GM12878 (cell line): ENCODE data around the gene RPS6KA4. TPM values are rescaled to one million over a fixed set of nuclear protein-coding genes. Genes with fewer than 3 reads are reported as not detected.

Experiments
- ATAC-seq: fragments of 200-7000 bp; cut with Tn5 transposase; 3 replicates; pipeline ENCODE4 v1.9.1; 2020; ENCODE audit warnings: mild to moderate bottlenecking, moderate library complexity
- BruUV-seq: library from RNA; stranded (reverse); fragments of 400-500 nt; replicated peaks from 2 replicates; lab custom pipeline; 2021; lab: Mats Ljungman, UMichigan
- CTCF ChIA-PET: fragments of 300-600 bp; sonication (Branson Sonifier 250); formaldehyde crosslinking; extraction: SDS; loops from one replicate; lab custom pipeline; 2021; ENCODE audit warnings: inconsistent platforms; lab: Yijun Ruan, JAX
- POLR2A ChIA-PET: fragments of 350-600 bp; formaldehyde crosslinking; extraction: SDS; loops from one replicate; lab custom pipeline; 2021; ENCODE audit warnings: inconsistent platforms; lab: Charles Lee
- RAD21 ChIA-PET: fragments of 300-600 bp; sonication (Branson Sonifier 250); formaldehyde crosslinking; loops from one replicate; lab custom pipeline; 2023; ENCODE audit warnings: antibody characterized with exemption; ENCODE audit not compliant: unreplicated experiment; lab: Charles Lee
- SMC1A ChIA-PET: fragments of 300-600 bp; sonication (Branson Sonifier 250); formaldehyde crosslinking; loops from one replicate; lab custom pipeline; 2023; ENCODE audit not compliant: unreplicated experiment, uncharacterized antibody; lab: Charles Lee
- DNase-seq: peaks from one replicate; pipeline ENCODE4 v3.0.0-alpha.2; 2011; ENCODE audit warnings: low read depth, low spot score
- FAIRE-seq: peaks from 3 replicates; lab custom pipeline; 2011; peaks lifted over from hg19 to GRCh38; lab: Jason Lieb, UNC
- H2AFZ ChIP-seq: 2 replicates; pipeline ENCODE4 v1.6.0; 2011; ENCODE audit warnings: low read depth, low read length, control low read depth; ENCODE audit not compliant: control insufficient read depth
- H3K27ac ChIP-seq: 2 replicates; pipeline ENCODE4 v1.5.1; 2011; ENCODE audit warnings: control low read depth; ENCODE audit not compliant: control insufficient read depth, insufficient read depth
- H3K27me3 ChIP-seq, 2 experiments: replicated peaks in 1 of 2; 2 replicates each; pipeline versions ENCODE4 v1.6.0 to v1.6.1; 2011; ENCODE audit warnings: low read length in 1 of 2; ENCODE audit not compliant: control insufficient read depth in 2 of 2, insufficient read depth in 2 of 2
- H3K36me3 ChIP-seq, 2 experiments: 2 replicates each; pipeline ENCODE4 v1.5.1; 2011; ENCODE audit warnings: low read length in 1 of 2; ENCODE audit not compliant: control insufficient read depth in 2 of 2, insufficient read depth in 2 of 2
- H3K4me1 ChIP-seq: 2 replicates; pipeline ENCODE4 v1.6.1; 2011; ENCODE audit warnings: mild to moderate bottlenecking, low read length, moderate library complexity, mixed read lengths; ENCODE audit not compliant: control insufficient read depth, insufficient read depth
- H3K4me2 ChIP-seq: 2 replicates; pipeline ENCODE4 v1.6.0; 2011; ENCODE audit warnings: control low read depth; ENCODE audit not compliant: control insufficient read depth, insufficient read depth
- H3K4me3 ChIP-seq: fragments of 200-600 bp; sonication (generic); 2 replicates; pipeline ENCODE4 v1.5.1; 2016
- H3K79me2 ChIP-seq: 2 replicates; pipeline ENCODE4 v1.6.0; 2011; ENCODE audit warnings: low read length; ENCODE audit not compliant: control insufficient read depth, insufficient read depth
- H3K9ac ChIP-seq: 2 replicates; pipeline ENCODE4 v1.8.0; 2011; ENCODE audit warnings: low read length, control low read depth, mixed read lengths; ENCODE audit not compliant: control insufficient read depth, insufficient read depth
- H3K9me3 ChIP-seq: replicated peaks from 3 replicates; pipeline ENCODE4 v1.5.1; 2011; ENCODE audit warnings: mild to moderate bottlenecking, low read length; ENCODE audit not compliant: control insufficient read depth, insufficient read depth
- H4K20me1 ChIP-seq: 2 replicates; pipeline ENCODE4 v1.6.0; 2011; ENCODE audit not compliant: control insufficient read depth, insufficient read depth
- CHD2 ChIP-seq: IDR thresholded peaks from 2 replicates; pipeline ENCODE4 v1.6.1; 2011; ENCODE audit warnings: low read depth, low read length, improper control_type of control experiment, borderline replicate concordance
- CHD4 ChIP-seq: fragments of 200-600 bp; sonication (generic); IDR thresholded peaks from 2 replicates; pipeline ENCODE4 v1.6.1; 2016; ENCODE audit warnings: mild to moderate bottlenecking
- DPF2 ChIP-seq: fragments of 450-650 bp; IDR thresholded peaks from 2 replicates; pipeline ENCODE4 v1.6.1; 2017; ENCODE audit warnings: mild to moderate bottlenecking
- FOXM1 ChIP-seq: IDR thresholded peaks from 2 replicates; pipeline ENCODE4 v1.6.1; 2012; ENCODE audit warnings: low read depth, mild to moderate bottlenecking, inconsistent platforms, low read length, moderate library complexity
- IKZF2 ChIP-seq, 2 experiments: fragments of 450-650 bp; IDR thresholded peaks; 2 replicates each; pipeline ENCODE4 v1.6.1; 2017; ENCODE audit warnings: mild to moderate bottlenecking in 2 of 2, moderate library complexity in 2 of 2
- MXI1 ChIP-seq: fragments of 150-350 bp; IDR thresholded peaks from 2 replicates; pipeline ENCODE4 v1.6.1; 2011; ENCODE audit warnings: low read depth, mild to moderate bottlenecking, inconsistent platforms, low read length, improper control_type of control experiment
- MYC ChIP-seq: IDR thresholded peaks from 2 replicates; pipeline ENCODE4 v1.6.1; 2011; ENCODE audit warnings: mild to moderate bottlenecking, low read length, moderate library complexity, inconsistent platforms; ENCODE audit not compliant: insufficient read depth, insufficient replicate concordance, insufficient read length, severe bottlenecking
- POU2F2 ChIP-seq: IDR thresholded peaks from 3 replicates; pipeline ENCODE4 v1.6.1; 2011; ENCODE audit warnings: low read depth, mild to moderate bottlenecking, low read length, borderline replicate concordance
- RAD21 ChIP-seq: IDR thresholded peaks from 2 replicates; pipeline ENCODE4 v1.6.1; 2011; ENCODE audit warnings: mild to moderate bottlenecking, low read depth, low read length, moderate library complexity; ENCODE audit not compliant: insufficient read depth
- RUNX3 ChIP-seq: IDR thresholded peaks from 2 replicates; pipeline ENCODE4 v1.6.1; 2012; ENCODE audit warnings: low read length, inconsistent platforms
- TBL1XR1 ChIP-seq: IDR thresholded peaks from 2 replicates; pipeline ENCODE4 v1.6.1; 2012; ENCODE audit warnings: low read depth, low read length, improper control_type of control experiment
- ZBTB11 ChIP-seq: fragments of 450-650 bp; formaldehyde crosslinking; IDR thresholded peaks from 2 replicates; pipeline ENCODE4 v1.5.0; 2022; ENCODE audit warnings: mild to moderate bottlenecking, missing genetic modification characterization
- WGBS: methylation state at CpG from one replicate; pipeline ENCODE4 v1.1.6; 2016; ENCODE audit warnings: low lambda C conversion rate; ENCODE audit not compliant: insufficient replicate concordance, insufficient coverage; ENCODE audit errors: missing lambda C conversion rate; 5-methylcytosine and 5-hydroxymethylcytosine counted together
- in situ Hi-C: fragments of 300-500 bp; cut with MboI; formaldehyde crosslinking; loops from 9 replicates; pipeline ENCODE4 v1.14.3; 2018; ENCODE audit warnings: mixed read lengths
- intact Hi-C: fragments of 100-400 bp; cut with micrococcal nuclease; formaldehyde crosslinking; loops from one replicate; pipeline ENCODE4 v1.14.2; 2022; ENCODE audit not compliant: unreplicated experiment
- polyA plus RNA-seq, 11 experiments: library from polyadenylated mRNA; depleted of rRNA in 4 of 11; unstranded in 6 of 11; stranded (reverse) in 5 of 11; fragments of >200 nt; fragmentation: Nextera tagmentation in 4 of 11; fragmentation: Illumina TruSeq in 1 of 11; extraction: Ambion mirVana in 4 of 11; extraction: Trizol in 1 of 11; gene quantifications; 1 replicate in 1 of 11; 2 replicates in 10 of 11; pipeline versions ENCODE4 v1.2.1 to v1.2.3, GENCODE V29; 2011 to 2016; ENCODE audit warnings: inconsistent platforms in 2 of 11, missing spikeins in 2 of 11, low read depth in 1 of 11
- total RNA-seq, 4 experiments: library from RNA; depleted of rRNA in 3 of 4; stranded (reverse); fragments of >200 nt in 3 of 4; fragmentation: Illumina TruSeq in 1 of 4; extraction: Trizol in 1 of 4; gene quantifications; 2 replicates each; pipeline versions ENCODE4 v1.2.1 to v1.2.3, GENCODE V29; 2013 to 2021
- TF ChIP-seq, protein P1 (sequence below): fragments of 450-650 bp; conservative IDR thresholded peaks from 2 replicates; pipeline ENCODE4 v1.6.1; 2017; ENCODE audit warnings: mild to moderate bottlenecking, moderate library complexity

Gene RPS6KA4
- total and polyA plus RNA-seq, 10 of the 15 experiments (the other 5 are each of a cell fraction or from before 2014, with no cell fraction given): 0.34 to 32.6 (median 11.3) TPM

- Histone ChIP-seq H3K27me3 (no peaks in the 10 kb centered on the region), H3K79me2 (no peaks in the 10 kb centered on the region), H3K4me1 (0 out of 2 replicates have a peak, but pooled peaks cover 3% of the 10 kb centered on the region), H3K9me3 (no peaks in the 10 kb centered on the region), H3K27ac (no peak overlapping the region), H2AFZ (no peak overlapping the region), H3K4me3 (no peak overlapping the region), H3K4me2 (no peak overlapping the region), H4K20me1 (no peaks in the 10 kb centered on the region)
- POLR2A ChIA-PET: no interaction called here
- SMC1A ChIA-PET: no interaction called here
- intact Hi-C loops: no loop called here
- 96% methylated on average over 13 of the region's 22 CpGs for WGBS
- CTCF ChIA-PET: no interaction called here
- DNase-seq: no peak
- RAD21 ChIA-PET: no interaction called here
- no peak for ATAC-seq
- FAIRE-seq: no peak
- TF ChIP-seq FOXM1: no peak
- no peak for TF ChIP-seq CHD2
- TF ChIP-seq IKZF2 (IDR thresholded peaks at IDR 0.05): no peak
- TF ChIP-seq MYC: no peak
- no peak for TF ChIP-seq DPF2
- TF ChIP-seq MXI1: no peak
- TF ChIP-seq RUNX3: no peak
- TF ChIP-seq CHD4: no peak
- no peak for TF ChIP-seq RAD21
- TF ChIP-seq, protein P1, sequence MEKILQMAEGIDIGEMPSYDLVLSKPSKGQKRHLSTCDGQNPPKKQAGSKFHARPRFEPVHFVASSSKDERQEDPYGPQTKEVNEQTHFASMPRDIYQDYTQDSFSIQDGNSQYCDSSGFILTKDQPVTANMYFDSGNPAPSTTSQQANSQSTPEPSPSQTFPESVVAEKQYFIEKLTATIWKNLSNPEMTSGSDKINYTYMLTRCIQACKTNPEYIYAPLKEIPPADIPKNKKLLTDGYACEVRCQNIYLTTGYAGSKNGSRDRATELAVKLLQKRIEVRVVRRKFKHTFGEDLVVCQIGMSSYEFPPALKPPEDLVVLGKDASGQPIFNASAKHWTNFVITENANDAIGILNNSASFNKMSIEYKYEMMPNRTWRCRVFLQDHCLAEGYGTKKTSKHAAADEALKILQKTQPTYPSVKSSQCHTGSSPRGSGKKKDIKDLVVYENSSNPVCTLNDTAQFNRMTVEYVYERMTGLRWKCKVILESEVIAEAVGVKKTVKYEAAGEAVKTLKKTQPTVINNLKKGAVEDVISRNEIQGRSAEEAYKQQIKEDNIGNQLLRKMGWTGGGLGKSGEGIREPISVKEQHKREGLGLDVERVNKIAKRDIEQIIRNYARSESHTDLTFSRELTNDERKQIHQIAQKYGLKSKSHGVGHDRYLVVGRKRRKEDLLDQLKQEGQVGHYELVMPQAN: no peak
- TF ChIP-seq TBL1XR1: no peak
- no peak for TF ChIP-seq ZBTB11
- TF ChIP-seq POU2F2: no peak
- TF ChIP-seq, all 136 proteins: peak for 0
- no TSS peak for BruUV-seq
- in situ Hi-C loops: no loop called here
- peaks cover 1 to 6% of the 10 kb centered on the region in 2 experiments; a peak in 2 of 4 replicates for H3K36me3 ChIP-seq
- H3K9ac ChIP-seq: no peak overlapping the region
Observed at GRCh38 chr11:64371201-64371600, 12.2 kb downstream of the RPS6KA4 start.
